Natural killer cell (primary cell): ENCODE data around the gene PSMB2. TPM values are rescaled to one million over a fixed set of nuclear protein-coding genes. Genes with fewer than 3 reads are reported as not detected.

Source experiments
- ATAC-seq, 3 donors: fragments of 150-1000 bp in 2 of 3; fragments of 200-7000 bp in 1 of 3; cut with Tn5 transposase; 1 replicate in 1 of 3; 2 replicates in 2 of 3; pipeline ENCODE4 v1.10.0; 2021; ENCODE audit warnings: mild to moderate bottlenecking in 2 of 3, moderate library complexity in 2 of 3
- DNase-seq, 2 donors: peaks; one replicate each; pipeline versions ENCODE4 v3.0.0 to v3.0.0-alpha.2; 2013 to 2021; ENCODE audit warnings: mixed read lengths in 1 of 2
- H3K27ac ChIP-seq: one replicate; pipeline ENCODE4 v1.5.1; 2013; ENCODE audit warnings: mild to moderate bottlenecking, low read length
- H3K27me3 ChIP-seq: one replicate; pipeline ENCODE4 v1.6.1; 2013; ENCODE audit warnings: low read length; ENCODE audit not compliant: control insufficient read depth, insufficient read depth
- H3K36me3 ChIP-seq: one replicate; pipeline ENCODE4 v1.6.1; 2013; ENCODE audit warnings: low read length; ENCODE audit not compliant: control insufficient read depth, insufficient read depth
- H3K4me1 ChIP-seq: one replicate; pipeline ENCODE4 v1.6.1; 2013; ENCODE audit warnings: low read length; ENCODE audit not compliant: control insufficient read depth, insufficient read depth
- H3K4me3 ChIP-seq: one replicate; pipeline ENCODE4 v1.5.1; 2013; ENCODE audit warnings: low read length
- H3K9me3 ChIP-seq: one replicate; pipeline ENCODE4 v1.6.1; 2013; ENCODE audit warnings: low read length; ENCODE audit not compliant: control insufficient read depth, insufficient read depth
- H3K27ac Mint-ChIP-seq, 2 donors: one replicate each; pipeline ENCODE4 v1.8.0; 2022; ENCODE audit warnings: mild to moderate bottlenecking in 2 of 2, mixed read lengths in 2 of 2, moderate library complexity in 1 of 2
- H3K27me3 Mint-ChIP-seq, 2 donors: one replicate each; pipeline ENCODE4 v1.8.0; 2022; ENCODE audit warnings: low read depth in 2 of 2, mixed read lengths in 2 of 2
- H3K36me3 Mint-ChIP-seq: one replicate; pipeline ENCODE4 v1.8.0; 2022; ENCODE audit warnings: mixed read lengths
- H3K4me1 Mint-ChIP-seq, 2 donors: one replicate each; pipeline ENCODE4 v1.8.0; 2022; ENCODE audit warnings: mixed read lengths in 2 of 2
- H3K4me3 Mint-ChIP-seq: one replicate; pipeline ENCODE4 v1.8.0; 2022; ENCODE audit warnings: mild to moderate bottlenecking, moderate library complexity, mixed read lengths
- H3K9me3 Mint-ChIP-seq, 2 donors: one replicate each; pipeline ENCODE4 v1.8.0; 2022; ENCODE audit warnings: mixed read lengths in 2 of 2
- CTCF ChIP-seq: fragments of 200-600 bp; IDR thresholded peaks from one replicate; pipeline ENCODE4 v1.8.0; 2022; ENCODE audit warnings: antibody characterized with exemption
- WGBS: methylation state at CpG from one replicate; pipeline ENCODE4 v1.1.7; 2013; ENCODE audit warnings: missing lambda C conversion rate; ENCODE audit not compliant: insufficient coverage; 5-methylcytosine and 5-hydroxymethylcytosine counted together
- intact Hi-C: fragments of 100-400 bp; cut with micrococcal nuclease; formaldehyde crosslinking; loops from one replicate; pipeline ENCODE4 v1.14.2; 2022
- total RNA-seq, 4 donors: library from RNA; stranded (reverse); fragments of 120-200 nt in 1 of 4; gene quantifications; one replicate each; pipeline versions ENCODE4 v1.2.3 to v1.2.4, GENCODE V29; 2013 to 2022

The PSMB2 gene
- total RNA-seq, 3 donors from 2014 or later (not counting 1 experiment from before 2014, with no cell fraction given): 37.0 to 45.0 (median 37.3) TPM

- intact Hi-C loops: no loop called here
- no peak overlapping the region for H3K4me3 Mint-ChIP-seq
- no peaks in the 10 kb centered on the region for H3K36me3 Mint-ChIP-seq
- H3K27ac ChIP-seq: no peak overlapping the region
- no peak overlapping the region for H3K27ac Mint-ChIP-seq
- 55% methylated on average over 6 of the region's 6 CpGs for WGBS
- ATAC-seq: no peak
- H3K36me3 ChIP-seq: no peaks in the 10 kb centered on the region
- no peak overlapping the region for H3K4me3 ChIP-seq
- DNase-seq: no peak
- no peak for TF ChIP-seq CTCF
- no peaks in the 10 kb centered on the region for H3K9me3 Mint-ChIP-seq
- H3K4me1 ChIP-seq: no peaks in the 10 kb centered on the region
- H3K9me3 ChIP-seq: no peaks in the 10 kb centered on the region
- H3K4me1 Mint-ChIP-seq: peaks cover 0 to 5% of the 10 kb centered on the region in 2 donors
- peaks cover 13 to 25% of the 10 kb centered on the region in 2 donors for H3K27me3 Mint-ChIP-seq
- H3K27me3 ChIP-seq: no peaks in the 10 kb centered on the region
Observed at GRCh38 chr1:35659589-35659988, 18.3 kb upstream of the PSMB2 start.

GRCh38 chr1:35657851-35658250 is 16.5 kb upstream of the PSMB2 start:
- Histone ChIP-seq H3K36me3 (no peaks in the 10 kb centered on the region), H3K27ac (no peak overlapping the region), H3K9me3 (no peaks in the 10 kb centered on the region), H3K4me3 (no peak overlapping the region), H3K4me1 (no peaks in the 10 kb centered on the region), H3K27me3 (no peaks in the 10 kb centered on the region)
- Mint-ChIP-seq H3K27ac (no peak overlapping the region), H3K36me3 (no peaks in the 10 kb centered on the region), H3K27me3 (peaks cover 11 to 19% of the 10 kb centered on the region in 2 donors), H3K4me1 (peaks cover 0 to 5% of the 10 kb centered on the region in 2 donors), H3K4me3 (no peak overlapping the region), H3K9me3 (no peaks in the 10 kb centered on the region)
- intact Hi-C loops: no loop called here
- no peak for DNase-seq
- 48% methylated on average over 2 of the region's 2 CpGs for WGBS
- no peak for TF ChIP-seq CTCF
- no peak for ATAC-seq

GRCh38 chr1:35656863-35657232 is 15.5 kb upstream of the PSMB2 start:
- Mint-ChIP-seq H3K27me3 (peaks cover 11 to 18% of the 10 kb centered on the region in 2 donors), H3K27ac (no peak overlapping the region), H3K9me3 (no peaks in the 10 kb centered on the region), H3K4me1 (peaks cover 0 to 5% of the 10 kb centered on the region in 2 donors), H3K4me3 (no peak overlapping the region), H3K36me3 (no peaks in the 10 kb centered on the region)
- DNase-seq (no peak), ATAC-seq (no peak)
- intact Hi-C loops: no loop called here
- Histone ChIP-seq H3K4me1 (no peaks in the 10 kb centered on the region), H3K9me3 (no peaks in the 10 kb centered on the region), H3K4me3 (no peak overlapping the region), H3K27me3 (no peaks in the 10 kb centered on the region), H3K27ac (no peak overlapping the region), H3K36me3 (no peaks in the 10 kb centered on the region)
- 96% methylated on average over 4 of the region's 4 CpGs for WGBS
- TF ChIP-seq CTCF: no peak

GRCh38 chr1:35656148-35656862 is 15.0 kb upstream of the PSMB2 start:
- no peaks in the 10 kb centered on the region for H3K4me1 ChIP-seq
- no peak for TF ChIP-seq CTCF
- H3K4me1 Mint-ChIP-seq: peaks cover 0 to 5% of the 10 kb centered on the region in 2 donors
- H3K27ac ChIP-seq: no peak overlapping the region
- H3K27ac Mint-ChIP-seq: no peak overlapping the region
- H3K9me3 ChIP-seq: no peaks in the 10 kb centered on the region
- H3K27me3 Mint-ChIP-seq: peaks cover 8 to 23% of the 10 kb centered on the region in 2 donors
- intact Hi-C loops: no loop called here
- WGBS: 74% methylated on average over 3 of the region's 5 CpGs
- no peak overlapping the region for H3K4me3 Mint-ChIP-seq
- no peaks in the 10 kb centered on the region for H3K36me3 ChIP-seq
- DNase-seq: no peak
- no peaks in the 10 kb centered on the region for H3K9me3 Mint-ChIP-seq
- H3K27me3 ChIP-seq: no peaks in the 10 kb centered on the region
- H3K4me3 ChIP-seq: no peak overlapping the region
- no peak for ATAC-seq
- H3K36me3 Mint-ChIP-seq: no peaks in the 10 kb centered on the region
